CD1c-positive myeloid dendritic cell (primary cell): ENCODE measurements around the gene BMPR1A.
A peak's percentile ranks its signal among the peaks of the same experiment; 100 is the strongest.

Source experiments
- DNase-seq: peaks from one replicate; pipeline ENCODE4 v3.0.0-alpha.2; 2016; ENCODE audit errors: extremely low spot score

BMPR1A gene

GRCh38 chr10:86955501-86956194, 199.2 kb downstream of the BMPR1A start:
- DNase-seq = no peak

GRCh38 chr10:86956195-86956847, 199.9 kb downstream of the BMPR1A start:
- no peak for DNase-seq

GRCh38 chr10:86956848-86957448, 200.5 kb downstream of the BMPR1A start:
- no peak for DNase-seq

GRCh38 chr10:86957471-86958115, 201.2 kb downstream of the BMPR1A start, which contains the start of gene MMRN2:
MMRN2 (minus strand) TSS chr10:86957615; CDS start chr10:86957541, 74 bp downstream.
- DNase-seq = no peak

GRCh38 chr10:86958116-86958900, 201.9 kb downstream of the BMPR1A start, which contains the start of gene SNCG:
SNCG (plus strand) TSS chr10:86958599; CDS start chr10:86958698, 99 bp downstream.
- DNase-seq = no peak

DNA sequence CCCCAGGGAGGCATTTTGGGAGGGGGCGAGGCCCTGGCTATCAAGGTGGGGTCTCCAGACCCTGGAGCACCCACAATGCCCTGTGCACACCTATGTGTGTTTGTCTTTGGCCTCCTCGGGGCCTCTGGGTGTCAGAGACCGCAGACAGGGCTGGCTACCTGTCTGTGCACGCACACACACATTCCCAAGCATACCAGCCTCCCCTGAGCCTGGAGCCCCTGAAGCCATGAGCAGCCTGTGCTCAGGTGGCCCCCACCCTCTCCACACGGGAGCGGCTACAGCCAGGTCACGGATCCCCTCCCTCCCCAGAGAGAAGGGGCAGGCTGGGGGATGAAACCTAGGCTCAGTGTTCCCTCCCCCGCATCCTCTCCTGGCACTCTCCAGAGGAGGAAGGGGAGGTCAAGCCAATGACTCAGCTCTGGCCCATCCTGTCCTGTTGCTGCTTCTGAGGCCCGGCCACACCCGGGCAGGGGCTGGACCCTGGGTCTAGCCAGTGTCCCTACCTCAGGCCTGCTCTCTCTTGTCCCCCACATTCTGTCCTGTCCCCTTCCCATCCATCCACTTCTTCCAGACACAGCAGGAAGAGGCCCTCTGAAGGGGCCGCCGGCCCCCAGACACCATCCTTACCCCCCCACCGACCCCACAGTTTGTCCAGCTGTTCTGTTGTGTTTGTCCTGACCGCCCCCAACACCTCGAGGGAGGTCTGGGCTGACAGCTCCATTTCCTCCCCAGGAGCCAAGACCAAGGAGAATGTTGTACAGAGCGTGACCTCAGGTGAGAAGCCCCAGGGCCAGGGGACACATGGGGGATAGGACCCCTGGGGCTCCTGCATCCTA, 202.7 kb downstream of the BMPR1A start:
- DNase-seq = no peak

DNA sequence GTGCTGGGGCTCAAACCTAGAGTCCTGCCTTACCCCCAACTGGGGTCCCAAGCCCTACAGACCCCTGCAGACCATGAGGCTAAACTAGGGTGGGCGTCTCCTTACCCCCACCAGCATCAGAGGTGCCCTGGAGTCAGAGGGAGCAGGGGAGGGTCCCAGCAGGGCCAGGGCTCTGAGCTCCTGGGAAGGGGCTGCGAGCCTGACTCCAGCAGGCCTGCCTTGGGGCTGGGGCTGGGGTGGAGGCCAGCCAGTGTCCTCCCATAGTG, 203.3 kb downstream of the BMPR1A start:
- no peak for DNase-seq

- peak; percentile 73 for DNase-seq
Measured at GRCh38 chr10:86960003-86960862, 203.8 kb downstream of the BMPR1A start.

DNA sequence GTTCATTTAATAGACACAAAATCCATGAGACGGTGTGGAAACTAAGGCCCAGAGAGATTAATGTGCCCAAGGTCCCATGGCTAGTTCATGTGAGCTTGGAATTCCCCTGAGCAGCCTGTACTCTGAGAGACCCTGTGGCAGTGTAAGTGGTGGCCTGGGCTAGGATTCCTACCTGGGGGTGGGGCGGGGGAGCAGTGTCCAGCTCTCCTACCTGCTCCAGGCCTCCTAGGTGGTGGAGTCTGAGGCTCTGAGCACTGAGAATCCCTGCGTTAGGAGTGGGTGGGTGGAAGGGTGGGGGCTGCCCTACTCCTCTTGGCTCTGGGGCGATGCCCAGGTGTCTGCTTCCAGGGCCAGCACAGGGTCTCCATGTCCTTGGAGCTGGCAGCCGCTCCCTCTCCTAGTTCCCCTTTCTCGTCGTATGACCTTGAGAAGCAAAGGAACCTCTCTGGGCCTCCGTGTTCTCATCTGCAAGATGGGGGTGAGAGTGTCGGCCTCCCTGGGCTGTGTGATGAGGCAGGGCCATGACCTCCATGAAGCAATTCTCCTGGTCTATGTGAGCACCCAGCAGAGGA, 204.5 kb downstream of the BMPR1A start:
- DNase-seq = no peak

- no peak for DNase-seq
Measured at GRCh38 chr10:86961481-86962091, 205.2 kb downstream of the BMPR1A start.

DNA sequence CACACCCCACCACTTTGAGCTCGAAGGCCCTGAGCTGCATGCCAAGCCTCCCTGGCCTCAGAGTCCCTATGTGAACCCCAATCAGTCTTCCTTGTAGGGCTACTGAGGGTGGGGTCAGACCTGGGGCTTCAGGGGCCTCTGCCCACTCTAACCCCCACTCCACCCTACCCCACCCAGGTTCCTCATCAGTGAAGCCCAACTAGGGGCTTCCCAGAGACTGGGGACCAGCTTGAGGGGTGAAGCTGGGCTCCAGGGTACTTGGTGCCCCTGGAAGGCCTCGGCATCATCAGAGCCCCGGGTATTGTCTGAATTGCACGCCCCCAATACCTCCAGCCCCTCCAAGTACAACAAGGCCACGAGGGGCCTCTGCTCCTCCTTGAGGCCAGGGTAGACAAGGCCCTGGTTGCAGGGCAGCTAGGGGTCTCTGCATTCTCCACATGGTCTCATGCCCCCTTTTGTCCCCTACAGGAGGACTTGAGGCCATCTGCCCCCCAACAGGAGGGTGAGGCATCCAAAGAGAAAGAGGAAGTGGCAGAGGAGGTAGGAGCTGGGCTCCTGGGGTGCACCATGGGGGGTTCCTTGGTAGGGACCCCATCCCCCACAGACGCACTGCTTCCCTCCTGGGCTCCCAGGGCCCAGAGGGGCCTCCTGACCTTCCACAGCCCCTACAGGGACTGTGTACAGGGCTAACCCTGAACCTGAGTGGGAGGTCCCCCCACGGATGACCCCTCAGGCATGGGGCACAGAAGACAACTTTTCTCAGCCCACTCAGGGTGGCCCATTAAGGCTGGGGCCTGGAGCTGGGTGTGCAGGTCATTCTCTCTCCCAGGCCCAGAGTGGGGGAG, 205.9 kb downstream of the BMPR1A start:
- DNase-seq = no peak

- DNase-seq = no peak
Measured at GRCh38 chr10:86962981-86963310, 206.5 kb downstream of the BMPR1A start.

DNA sequence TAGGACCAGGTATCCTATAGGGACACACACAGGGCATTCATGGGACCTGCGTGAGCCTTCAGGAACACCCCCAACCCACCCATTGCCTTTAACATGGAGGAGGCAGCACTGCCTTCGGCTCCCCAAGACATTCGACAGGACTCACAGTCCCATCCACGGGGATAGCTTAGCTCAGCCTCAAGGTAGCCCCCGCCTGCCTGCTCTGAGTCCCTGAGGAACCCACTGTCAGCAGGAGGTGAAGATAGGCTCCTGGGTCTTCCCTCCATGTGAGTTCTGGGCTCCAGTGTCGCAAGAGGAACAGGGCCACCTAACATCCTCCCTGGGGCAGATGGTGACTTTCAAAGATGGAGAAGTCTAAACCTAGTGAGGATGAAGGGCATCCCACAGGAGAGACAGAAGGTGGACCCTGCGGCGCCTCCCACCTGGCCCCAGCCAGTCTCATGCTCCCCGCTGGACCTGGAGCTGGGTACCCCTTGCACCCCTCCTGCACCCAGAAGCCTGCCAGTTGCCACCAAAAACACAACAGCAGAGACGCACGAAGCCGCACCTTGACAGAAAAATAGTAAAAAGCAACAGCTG, 207.0 kb downstream of the BMPR1A start:
- no peak for DNase-seq

- DNase-seq = no peak
Measured at GRCh38 chr10:86964061-86964846, 207.8 kb downstream of the BMPR1A start.

DNA sequence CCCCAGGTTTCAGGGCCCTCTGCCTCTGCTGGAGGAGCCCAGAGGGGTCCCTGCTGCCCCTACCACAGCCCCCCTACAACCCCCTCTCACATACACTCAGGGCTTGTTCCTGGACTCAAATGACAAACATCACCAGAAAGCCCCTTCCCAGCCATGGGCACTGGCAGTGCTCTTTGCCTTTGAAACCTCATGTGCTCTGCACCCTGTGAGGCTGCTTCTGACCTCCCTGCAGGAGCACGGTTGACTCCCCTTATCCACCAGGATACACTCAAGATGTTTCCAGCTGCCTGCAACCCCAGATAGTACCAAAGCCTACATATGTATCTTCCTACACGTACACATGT, 208.4 kb downstream of the BMPR1A start:
- no peak for DNase-seq

DNA sequence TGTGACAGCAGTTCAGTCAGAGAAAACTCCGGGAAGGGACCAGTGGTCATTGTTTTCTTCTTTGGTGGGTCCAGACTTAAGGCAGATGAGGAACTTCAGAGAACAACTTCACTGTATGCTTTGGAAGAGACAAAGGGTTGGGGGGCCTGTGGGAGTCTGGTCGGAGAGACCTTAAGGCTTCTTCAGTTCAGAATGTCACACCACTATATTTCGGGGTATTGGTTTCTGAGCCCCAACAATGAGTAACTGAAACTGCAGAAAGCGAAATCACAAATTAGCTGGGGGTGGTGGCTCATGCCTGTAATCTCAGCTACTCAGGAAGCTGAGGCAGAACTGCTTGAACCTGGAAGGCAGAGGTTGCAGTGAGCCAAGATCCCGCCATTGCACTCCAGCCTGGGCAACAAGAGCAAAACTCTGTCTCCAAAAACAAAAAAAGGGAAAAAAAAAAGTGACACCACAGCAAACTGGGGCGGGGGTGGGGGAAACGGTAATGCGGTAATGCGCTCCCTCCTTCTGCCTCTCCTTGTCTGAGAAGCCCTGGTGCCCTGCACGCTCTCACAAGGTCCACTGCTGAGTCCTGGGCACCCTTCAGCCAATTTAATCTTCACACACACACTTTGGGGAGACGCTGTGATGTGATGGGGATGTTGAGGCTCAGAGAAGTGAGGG, 209.7 kb downstream of the BMPR1A start:
- DNase-seq = no peak

DNA sequence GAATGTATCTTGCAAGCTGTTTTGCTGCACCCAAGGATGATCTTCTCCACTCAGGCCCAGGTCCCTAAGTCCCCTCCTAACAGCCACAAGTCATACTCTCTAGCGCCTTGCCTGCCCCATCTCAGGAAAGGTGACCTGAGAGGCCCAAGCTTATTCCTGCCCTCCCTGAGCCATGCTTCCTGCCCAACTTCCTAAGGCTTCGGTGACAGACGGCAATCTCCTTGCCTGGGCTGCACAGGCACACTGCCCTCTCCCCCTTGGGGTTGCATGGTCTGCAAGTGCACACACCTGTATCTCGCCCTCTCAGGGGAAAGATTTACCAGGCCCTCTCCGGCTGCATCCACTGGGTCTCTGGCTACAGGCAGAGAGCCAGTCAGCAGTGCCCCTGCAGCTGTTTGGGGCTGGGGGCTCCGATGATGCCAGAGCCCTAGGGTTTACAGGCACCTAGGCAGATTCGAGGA, 211.1 kb downstream of the BMPR1A start:
- DNase-seq = no peak
